ENCODE results near the gene CASP10. TPM values are rescaled to one million over a fixed set of nuclear protein-coding genes. Genes with fewer than 3 reads are reported as not detected.
A peak's percentile ranks its signal among the peaks of the same experiment; 100 is the strongest.
"Not testable (repeated sequence)": the region's sequence is repeated elsewhere in the genome, so short reads cannot be mapped to it uniquely, and the experiment has no call there.

Gene CASP10
- total RNA-seq, 1 donor from 2014 or later: 5.4 TPM

- ATAC-seq (ENCODE audit: poor library complexity): no peak
- no peak for DNase-seq
- intact Hi-C loops (cut with DNase I): no loop called here
Observed at GRCh38 chr2:201219328-201220096, 36.6 kb downstream of the CASP10 start.

GRCh38 chr2:201220102-201220570 lies 37.2 kb downstream of the CASP10 start:
- ATAC-seq (ENCODE audit: poor library complexity): peak; percentile 76
- DNase-seq: no peak

GRCh38 chr2:201223089-201224073 lies 40.4 kb downstream of the CASP10 start:
- no peak for ATAC-seq (ENCODE audit: poor library complexity)
- intact Hi-C loops (cut with DNase I): no loop called here
- DNase-seq: no peak

More at GRCh38 chr2:201220102-201220570, 37.2 kb downstream of the CASP10 start:
- intact Hi-C loops (cut with DNase I): no loop called here

GRCh38 chr2:201228271-201228911 lies 45.5 kb downstream of the CASP10 start:
- DNase-seq: no peak
- intact Hi-C loops (cut with DNase I): no loop called here
- no peak for ATAC-seq (ENCODE audit: poor library complexity)

GRCh38 chr2:201228912-201229290 lies 46.0 kb downstream of the CASP10 start:
- no peak for ATAC-seq (ENCODE audit: poor library complexity)
- intact Hi-C loops (cut with DNase I): no loop called here
- no peak for DNase-seq

GRCh38 chr2:201231781-201232466 lies 49.0 kb downstream of the CASP10 start:
- DNase-seq: peak; percentile 86
- ATAC-seq (ENCODE audit: poor library complexity): peak; percentile 88

GRCh38 chr2:201232467-201232815 lies 49.5 kb downstream of the CASP10 start:
- ATAC-seq (ENCODE audit: poor library complexity): no peak
- intact Hi-C loops (cut with DNase I): loop anchor here (5.0 kb wide), 1 partner anchor 45 kb away; no protein-coding TSS in a partner anchor
- DNase-seq: no peak

More at GRCh38 chr2:201231781-201232466, 49.0 kb downstream of the CASP10 start:
- intact Hi-C loops (cut with DNase I): loop anchor here (5.0 kb wide), 1 partner anchor 45 kb away; no protein-coding TSS in a partner anchor

GRCh38 chr2:201233192-201233811 lies 50.4 kb downstream of the CASP10 start:
- intact Hi-C loops (cut with DNase I): loop anchor here (5.0 kb wide), 1 partner anchor 46 kb away; no protein-coding TSS in a partner anchor
- ATAC-seq (ENCODE audit: poor library complexity): peak; percentile 63
- DNase-seq: peak; percentile 74

GRCh38 chr2:201233812-201234662 lies 51.1 kb downstream of the CASP10 start:
- DNase-seq (no peak), ATAC-seq (ENCODE audit: poor library complexity) (no peak)
- intact Hi-C loops (cut with DNase I): loop anchor here (5.0 kb wide), 1 partner anchor 47 kb away; no protein-coding TSS in a partner anchor

- DNase-seq (no peak), ATAC-seq (ENCODE audit: poor library complexity) (no peak)
- intact Hi-C loops (cut with DNase I): loop anchor here (5.0 kb wide), 1 partner anchor 47 kb away; no protein-coding TSS in a partner anchor
Observed at GRCh38 chr2:201234663-201235135, 51.8 kb downstream of the CASP10 start.

GRCh38 chr2:201235860-201236811 lies 53.2 kb downstream of the CASP10 start:
- peak; percentile 60 for ATAC-seq (ENCODE audit: poor library complexity)
- intact Hi-C loops (cut with DNase I): no loop called here
- peak; percentile 74 for DNase-seq

GRCh38 chr2:201237486-201238123 lies 54.7 kb downstream of the CASP10 start:
- intact Hi-C loops (cut with DNase I): no loop called here

GRCh38 chr2:201239167-201239935 lies 56.4 kb downstream of the CASP10 start:
- peak; percentile 86 for DNase-seq
- intact Hi-C loops (cut with DNase I): not testable (repeated sequence)

More at GRCh38 chr2:201237486-201238123, 54.7 kb downstream of the CASP10 start:
- no peak for DNase-seq
- ATAC-seq (ENCODE audit: poor library complexity): no peak

GRCh38 chr2:201242571-201243277 lies 59.8 kb downstream of the CASP10 start:
- no peak for DNase-seq
- no peak for ATAC-seq (ENCODE audit: poor library complexity)
- intact Hi-C loops (cut with DNase I): no loop called here

More at GRCh38 chr2:201239167-201239935, 56.4 kb downstream of the CASP10 start:
- ATAC-seq (ENCODE audit: poor library complexity): peak; percentile 91
